Transverse colon (tissue), 3 donors: ENCODE data around the gene TNKS2.

Experiments
- CTCF ChIP-seq, 5 experiments: fragments of 200-600 bp in 3 of 5; fragments of 450-650 bp in 2 of 5; sonication (generic) in 3 of 5; IDR thresholded peaks; 1 replicate in 2 of 5; 2 replicates in 3 of 5; pipeline ENCODE4 v1.5.1; 2016 to 2017; ENCODE audit warnings: antibody characterized with exemption in 5 of 5, inconsistent platforms in 3 of 5, mild to moderate bottlenecking in 2 of 5, moderate library complexity in 1 of 5
- POLR2A ChIP-seq: fragments of 450-650 bp; IDR thresholded peaks from one replicate; pipeline ENCODE4 v1.6.1; 2016; ENCODE audit warnings: antibody characterized with exemption, mild to moderate bottlenecking, moderate library complexity

DNA sequence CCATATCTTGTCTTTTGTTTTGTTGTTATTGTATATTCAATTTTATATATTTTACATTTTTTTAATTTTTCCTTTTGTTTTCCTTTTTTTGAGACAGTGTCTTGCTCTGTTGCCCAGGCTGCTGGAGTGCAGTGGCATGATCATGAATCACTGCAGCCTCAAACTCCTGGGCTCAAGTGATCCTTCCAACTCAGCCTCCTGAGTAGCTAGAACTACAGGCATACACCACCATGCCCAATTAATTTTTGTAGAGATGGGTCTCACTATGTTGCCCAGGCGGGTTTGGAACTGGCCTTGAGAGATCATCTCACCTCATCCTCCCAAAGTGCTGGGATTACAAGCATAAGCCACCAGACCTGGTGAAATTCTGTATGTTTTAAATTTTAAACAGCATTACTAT is 25.4 kb upstream of the TNKS2 start:
- no peak for TF ChIP-seq POLR2A
- no peak for TF ChIP-seq CTCF (IDR thresholded peaks at IDR 0.05)
